ENCODE results near the gene BEND6.
"Not testable (repeated sequence)": the region's sequence is repeated elsewhere in the genome, so short reads cannot be mapped to it uniquely, and the experiment has no call there.

Gene BEND6

GRCh38 chr6:56984361-56984760 is 29.5 kb downstream of the BEND6 start:
- DNase-seq (ENCODE audit: low spot score), result no peak

- DNase-seq (ENCODE audit: low spot score), result no peak
Observed at GRCh38 chr6:56984884-56985283, 30.0 kb downstream of the BEND6 start.

GRCh38 chr6:56986611-56987010 is 31.7 kb downstream of the BEND6 start:
- DNase-seq (ENCODE audit: low spot score), result no peak

GRCh38 chr6:56988145-56988544 is 33.2 kb downstream of the BEND6 start:
- DNase-seq (ENCODE audit: low spot score), result no peak

- DNase-seq (ENCODE audit: low spot score), result no peak
Observed at GRCh38 chr6:56992036-56992435, 37.1 kb downstream of the BEND6 start.

GRCh38 chr6:56992703-56993102 is 37.8 kb downstream of the BEND6 start:
- no peak for DNase-seq (ENCODE audit: low spot score)

GRCh38 chr6:56995347-56995902 is 40.5 kb downstream of the BEND6 start:
- no peak for DNase-seq (ENCODE audit: low spot score)

- DNase-seq (ENCODE audit: low spot score), result no peak
Observed at GRCh38 chr6:56996401-56996800, 41.5 kb downstream of the BEND6 start.

- DNase-seq (ENCODE audit: low spot score), result no peak
Observed at GRCh38 chr6:56999049-56999448, 44.1 kb downstream of the BEND6 start.

GRCh38 chr6:56999748-57000147 is 44.8 kb downstream of the BEND6 start:
- not testable (repeated sequence) for DNase-seq (ENCODE audit: low spot score)

- DNase-seq (ENCODE audit: low spot score), result no peak
Observed at GRCh38 chr6:57002197-57002596, 47.3 kb downstream of the BEND6 start.

GRCh38 chr6:57004292-57004691 is 49.4 kb downstream of the BEND6 start:
- no peak for DNase-seq (ENCODE audit: low spot score)

GRCh38 chr6:57006101-57006500 is 51.2 kb downstream of the BEND6 start:
- no peak for DNase-seq (ENCODE audit: low spot score)

- not testable (repeated sequence) for DNase-seq (ENCODE audit: low spot score)
Observed at GRCh38 chr6:57008069-57008468, 53.2 kb downstream of the BEND6 start.

GRCh38 chr6:57013521-57013926 is 58.6 kb downstream of the BEND6 start:
- no peak for DNase-seq (ENCODE audit: low spot score)

- DNase-seq (ENCODE audit: low spot score), result no peak
Observed at GRCh38 chr6:57017069-57017468, 62.2 kb downstream of the BEND6 start.

GRCh38 chr6:57017841-57018240 is 62.9 kb downstream of the BEND6 start:
- no peak for DNase-seq (ENCODE audit: low spot score)

GRCh38 chr6:57019434-57019833 is 64.5 kb downstream of the BEND6 start:
- no peak for DNase-seq (ENCODE audit: low spot score)

- DNase-seq (ENCODE audit: low spot score), result peak; percentile 59
Observed at GRCh38 chr6:57021086-57021720, 66.3 kb downstream of the BEND6 start.

GRCh38 chr6:57024321-57024720 is 69.4 kb downstream of the BEND6 start:
- no peak for DNase-seq (ENCODE audit: low spot score)

GRCh38 chr6:57024775-57025174 is 69.9 kb downstream of the BEND6 start:
- no peak for DNase-seq (ENCODE audit: low spot score)

- no peak for DNase-seq (ENCODE audit: low spot score)
Observed at GRCh38 chr6:57026001-57026400, 71.1 kb downstream of the BEND6 start.

- no peak for DNase-seq (ENCODE audit: low spot score)
Observed at GRCh38 chr6:57027301-57027700, 72.4 kb downstream of the BEND6 start.

- no peak for DNase-seq (ENCODE audit: low spot score)
Observed at GRCh38 chr6:57029213-57029612, 74.3 kb downstream of the BEND6 start.
